Esophagus muscularis mucosa (tissue), 4 donors: ENCODE results near the gene GLUD1.

Experiments
- EP300 ChIP-seq: sonication (generic); formaldehyde crosslinking; IDR thresholded peaks from one replicate; pipeline ENCODE4 v1.6.1; 2017; ENCODE audit warnings: antibody characterized with exemption
- POLR2A ChIP-seq: fragments of 450-650 bp; IDR thresholded peaks from one replicate; pipeline ENCODE4 v1.6.1; 2017; ENCODE audit warnings: antibody characterized with exemption, moderate library complexity, mild to moderate bottlenecking, low read depth
- POLR2AphosphoS5 ChIP-seq, 2 donors: sonication (generic); formaldehyde crosslinking; IDR thresholded peaks; one replicate each; pipeline ENCODE4 v1.6.1; 2017; ENCODE audit warnings: antibody characterized with exemption in 2 of 2
- TF ChIP-seq, protein P1 (sequence below), 3 experiments: fragments of 200-600 bp in 2 of 3; fragments of 450-650 bp in 1 of 3; sonication (generic) in 2 of 3; IDR thresholded peaks; one replicate each; pipeline ENCODE4 v1.5.1; 2017 to 2019; ENCODE audit warnings: antibody characterized with exemption in 3 of 3, mild to moderate bottlenecking in 2 of 3, moderate library complexity in 1 of 3

DNA sequence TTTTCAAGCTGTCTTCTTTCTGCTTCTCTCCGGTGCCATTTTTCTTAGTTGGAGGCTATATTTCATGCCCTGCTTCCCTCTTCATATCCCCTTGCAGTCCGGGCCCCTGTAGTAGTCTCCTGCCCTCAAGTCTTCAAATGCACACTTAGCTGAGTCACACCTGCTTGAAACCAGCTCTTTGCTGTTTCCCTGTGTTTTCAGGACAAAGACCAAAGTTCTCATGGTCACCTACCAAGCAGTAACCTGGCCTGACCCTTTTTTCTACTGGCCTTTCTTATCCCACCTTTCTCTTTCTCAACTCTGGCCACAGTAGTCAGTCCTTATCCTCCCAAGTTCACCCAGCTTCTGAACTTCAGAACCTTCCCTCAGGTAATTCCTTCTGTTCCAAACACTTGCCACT lies 28.5 kb downstream of the GLUD1 start:
- TF ChIP-seq, protein P1, sequence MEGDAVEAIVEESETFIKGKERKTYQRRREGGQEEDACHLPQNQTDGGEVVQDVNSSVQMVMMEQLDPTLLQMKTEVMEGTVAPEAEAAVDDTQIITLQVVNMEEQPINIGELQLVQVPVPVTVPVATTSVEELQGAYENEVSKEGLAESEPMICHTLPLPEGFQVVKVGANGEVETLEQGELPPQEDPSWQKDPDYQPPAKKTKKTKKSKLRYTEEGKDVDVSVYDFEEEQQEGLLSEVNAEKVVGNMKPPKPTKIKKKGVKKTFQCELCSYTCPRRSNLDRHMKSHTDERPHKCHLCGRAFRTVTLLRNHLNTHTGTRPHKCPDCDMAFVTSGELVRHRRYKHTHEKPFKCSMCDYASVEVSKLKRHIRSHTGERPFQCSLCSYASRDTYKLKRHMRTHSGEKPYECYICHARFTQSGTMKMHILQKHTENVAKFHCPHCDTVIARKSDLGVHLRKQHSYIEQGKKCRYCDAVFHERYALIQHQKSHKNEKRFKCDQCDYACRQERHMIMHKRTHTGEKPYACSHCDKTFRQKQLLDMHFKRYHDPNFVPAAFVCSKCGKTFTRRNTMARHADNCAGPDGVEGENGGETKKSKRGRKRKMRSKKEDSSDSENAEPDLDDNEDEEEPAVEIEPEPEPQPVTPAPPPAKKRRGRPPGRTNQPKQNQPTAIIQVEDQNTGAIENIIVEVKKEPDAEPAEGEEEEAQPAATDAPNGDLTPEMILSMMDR (IDR thresholded peaks at IDR 0.05) = no peak
- TF ChIP-seq EP300 = no peak
- no peak for TF ChIP-seq POLR2AphosphoS5 (IDR thresholded peaks at IDR 0.05)
- no peak for TF ChIP-seq POLR2A
